ENCODE results near the gene MSI2.

MSI2 gene

GRCh38 chr17:57663326-57664070 is 407.2 kb downstream of the MSI2 start:
- H3K36me3 Mint-ChIP-seq = peaks cover 2% of the 10 kb centered on the region
- DNase-seq (ENCODE audit: low spot score in 2 of 2) (no peak), ATAC-seq (ENCODE audit: low read depth) (no peak)
- H3K4me1 Mint-ChIP-seq = peaks cover 12% of the 10 kb centered on the region
- peak overlapping the region; percentile 95 for H3K27ac Mint-ChIP-seq
- H3K9me3 Mint-ChIP-seq = no peaks in the 10 kb centered on the region
- peak overlapping the region; percentile 86 for H3K4me3 Mint-ChIP-seq
- H3K27me3 Mint-ChIP-seq = no peaks in the 10 kb centered on the region

GRCh38 chr17:57665128-57665527 is 408.8 kb downstream of the MSI2 start:
- no peak for ATAC-seq (ENCODE audit: low read depth)
- Mint-ChIP-seq H3K36me3 (peaks cover 5% of the 10 kb centered on the region), H3K4me1 (peaks cover 12% of the 10 kb centered on the region), H3K27ac (peak overlapping the region; percentile 36), H3K4me3 (no peak overlapping the region), H3K9me3 (no peaks in the 10 kb centered on the region), H3K27me3 (no peaks in the 10 kb centered on the region)
- DNase-seq (ENCODE audit: low spot score in 2 of 2) = no peak

- H3K36me3 Mint-ChIP-seq = peaks cover 5% of the 10 kb centered on the region
- no peak overlapping the region for H3K4me3 Mint-ChIP-seq
- peak overlapping the region; percentile 81 for H3K27ac Mint-ChIP-seq
- H3K4me1 Mint-ChIP-seq = peaks cover 12% of the 10 kb centered on the region
- H3K9me3 Mint-ChIP-seq = no peaks in the 10 kb centered on the region
- ATAC-seq (ENCODE audit: low read depth) (no peak), DNase-seq (ENCODE audit: low spot score in 2 of 2) (no peak)
- H3K27me3 Mint-ChIP-seq = no peaks in the 10 kb centered on the region
Observed at GRCh38 chr17:57665696-57666095, 409.4 kb downstream of the MSI2 start.

GRCh38 chr17:57666201-57666870 is 410.0 kb downstream of the MSI2 start:
- peaks cover 5% of the 10 kb centered on the region for H3K36me3 Mint-ChIP-seq
- H3K27ac Mint-ChIP-seq = peak overlapping the region; percentile 81
- H3K4me1 Mint-ChIP-seq = peaks cover 12% of the 10 kb centered on the region
- H3K9me3 Mint-ChIP-seq = no peaks in the 10 kb centered on the region
- no peak overlapping the region for H3K4me3 Mint-ChIP-seq
- peak; percentile 49 for ATAC-seq (ENCODE audit: low read depth)
- no peaks in the 10 kb centered on the region for H3K27me3 Mint-ChIP-seq
- peak in 1 of 2 donors; percentile 7 for DNase-seq (ENCODE audit: low spot score in 2 of 2)

- Mint-ChIP-seq H3K4me1 (peaks cover 14% of the 10 kb centered on the region), H3K27ac (peak overlapping the region; percentile 81), H3K4me3 (no peak overlapping the region), H3K27me3 (no peaks in the 10 kb centered on the region), H3K9me3 (no peaks in the 10 kb centered on the region), H3K36me3 (peaks cover 3% of the 10 kb centered on the region)
- ATAC-seq (ENCODE audit: low read depth) (no peak), DNase-seq (ENCODE audit: low spot score in 2 of 2) (no peak)
Observed at GRCh38 chr17:57666946-57667345, 410.6 kb downstream of the MSI2 start.

- H3K4me1 Mint-ChIP-seq = peaks cover 15% of the 10 kb centered on the region
Observed at GRCh38 chr17:57667461-57667923, 411.2 kb downstream of the MSI2 start.

GRCh38 chr17:57668332-57668731 is 412.0 kb downstream of the MSI2 start:
- no peaks in the 10 kb centered on the region for H3K9me3 Mint-ChIP-seq
- peak in 1 of 2 donors; percentile 0 for DNase-seq (ENCODE audit: low spot score in 2 of 2)
- H3K27me3 Mint-ChIP-seq = no peaks in the 10 kb centered on the region
- no peak for ATAC-seq (ENCODE audit: low read depth)
- H3K4me3 Mint-ChIP-seq = no peak overlapping the region
- H3K4me1 Mint-ChIP-seq = peaks cover 15% of the 10 kb centered on the region
- peaks cover 3% of the 10 kb centered on the region for H3K36me3 Mint-ChIP-seq
- H3K27ac Mint-ChIP-seq = peak overlapping the region; percentile 55

More at GRCh38 chr17:57667461-57667923, 411.2 kb downstream of the MSI2 start:
- Mint-ChIP-seq H3K36me3 (peaks cover 3% of the 10 kb centered on the region), H3K27ac (peak overlapping the region; percentile 55), H3K9me3 (no peaks in the 10 kb centered on the region), H3K4me3 (no peak overlapping the region), H3K27me3 (no peaks in the 10 kb centered on the region)
- no peak for ATAC-seq (ENCODE audit: low read depth)
- peak in 1 of 2 donors; percentile 3 for DNase-seq (ENCODE audit: low spot score in 2 of 2)

- ATAC-seq (ENCODE audit: low read depth) (no peak), DNase-seq (ENCODE audit: low spot score in 2 of 2) (peak in 1 of 2 donors; percentile 8)
- Mint-ChIP-seq H3K9me3 (no peaks in the 10 kb centered on the region), H3K27ac (peak overlapping the region; percentile 55), H3K4me1 (peaks cover 13% of the 10 kb centered on the region), H3K27me3 (no peaks in the 10 kb centered on the region), H3K36me3 (peaks cover 3% of the 10 kb centered on the region), H3K4me3 (no peak overlapping the region)
Observed at GRCh38 chr17:57669671-57670529, 413.6 kb downstream of the MSI2 start.

- ATAC-seq (ENCODE audit: low read depth) = no peak
- Mint-ChIP-seq H3K4me1 (peaks cover 10% of the 10 kb centered on the region), H3K36me3 (peaks cover 12% of the 10 kb centered on the region), H3K27ac (peak overlapping the region; percentile 26), H3K27me3 (no peaks in the 10 kb centered on the region), H3K9me3 (no peaks in the 10 kb centered on the region), H3K4me3 (no peak overlapping the region)
- DNase-seq (ENCODE audit: low spot score in 2 of 2) = peak in 1 of 2 donors; percentile 7
Observed at GRCh38 chr17:57670769-57671569, 414.6 kb downstream of the MSI2 start.

GRCh38 chr17:57671667-57672632 is 415.6 kb downstream of the MSI2 start:
- DNase-seq (ENCODE audit: low spot score in 2 of 2) (peak; percentile 73 to 74), ATAC-seq (ENCODE audit: low read depth) (peak; percentile 99)
- Mint-ChIP-seq H3K36me3 (peaks cover 12% of the 10 kb centered on the region), H3K4me3 (no peak overlapping the region), H3K4me1 (peaks cover 3% of the 10 kb centered on the region), H3K27ac (no peak overlapping the region), H3K27me3 (no peaks in the 10 kb centered on the region), H3K9me3 (no peaks in the 10 kb centered on the region)

- H3K4me1 Mint-ChIP-seq = peaks cover 3% of the 10 kb centered on the region
- peaks cover 15% of the 10 kb centered on the region for H3K36me3 Mint-ChIP-seq
- no peaks in the 10 kb centered on the region for H3K27me3 Mint-ChIP-seq
- no peak overlapping the region for H3K27ac Mint-ChIP-seq
- DNase-seq (ENCODE audit: low spot score in 2 of 2) (peak in 1 of 2 donors; percentile 6), ATAC-seq (ENCODE audit: low read depth) (no peak)
- no peak overlapping the region for H3K4me3 Mint-ChIP-seq
- no peaks in the 10 kb centered on the region for H3K9me3 Mint-ChIP-seq
Observed at GRCh38 chr17:57672971-57673370, 416.6 kb downstream of the MSI2 start.

GRCh38 chr17:57674894-57675293 is 418.6 kb downstream of the MSI2 start:
- DNase-seq (ENCODE audit: low spot score in 2 of 2) (peak in 1 of 2 donors; percentile 5), ATAC-seq (ENCODE audit: low read depth) (no peak)
- Mint-ChIP-seq H3K27ac (no peak overlapping the region), H3K36me3 (peaks cover 19% of the 10 kb centered on the region), H3K4me3 (no peak overlapping the region), H3K9me3 (no peaks in the 10 kb centered on the region), H3K4me1 (peaks cover 3% of the 10 kb centered on the region), H3K27me3 (no peaks in the 10 kb centered on the region)

Measured in memory B cell (primary cell).